Testis (tissue), 3 donors: ENCODE results near the gene HDAC7. TPM values are rescaled to one million over a fixed set of nuclear protein-coding genes. Genes with fewer than 3 reads are reported as not detected.
A peak's percentile ranks its signal among the peaks of the same experiment; 100 is the strongest.

Experiments
- DNase-seq: peaks from one replicate; pipeline ENCODE4 v3.0.0-alpha.2; 2019
- H3K27ac ChIP-seq, 2 donors: fragments of 200-600 bp; sonication (generic); one replicate each; pipeline ENCODE4 v1.5.1; 2019
- H3K27me3 ChIP-seq: fragments of 200-600 bp; sonication (generic); one replicate; pipeline ENCODE4 v1.5.1; 2019
- H3K36me3 ChIP-seq: fragments of 200-600 bp; sonication (generic); one replicate; pipeline ENCODE4 v1.5.1; 2017; ENCODE audit warnings: low read depth; ENCODE audit errors: missing control alignments
- H3K4me1 ChIP-seq: fragments of 200-600 bp; sonication (generic); one replicate; pipeline ENCODE4 v1.5.1; 2019
- H3K4me3 ChIP-seq, 2 donors: fragments of 200-600 bp; sonication (generic); one replicate each; pipeline ENCODE4 v1.5.1; 2017 to 2019
- H3K9me3 ChIP-seq: fragments of 200-600 bp; sonication (generic); one replicate; pipeline ENCODE4 v1.5.1; 2017
- POLR2A ChIP-seq: fragments of 450-650 bp; IDR thresholded peaks from one replicate; pipeline ENCODE4 v1.6.1; 2017; ENCODE audit warnings: antibody characterized with exemption, mild to moderate bottlenecking, moderate library complexity
- WGBS, 2 donors: methylation state at CpG; one replicate each; pipeline ENCODE4 v1.1.5; 2018; 5-methylcytosine and 5-hydroxymethylcytosine counted together
- intact Hi-C: fragments of 100-400 bp; cut with DNase I; formaldehyde crosslinking; loops from one replicate; pipeline ENCODE4 v1.15.1; 2023; ENCODE audit warnings: low total_unique reads
- polyA plus RNA-seq: library from polyadenylated mRNA; stranded (reverse); fragments of 350-450 nt; fragmentation: Illumina TruSeq; extraction: RNeasy Lipid Tissue Mini Kit (QIAGEN cat#74804); gene quantifications from one replicate; pipeline ENCODE4 v1.2.3, GENCODE V29; 2014; ENCODE audit warnings: low read depth, low replicate concordance; ENCODE audit not compliant: insufficient read depth
- total RNA-seq, 2 donors: library from RNA; depleted of rRNA; stranded (reverse); fragments of >200 nt; gene quantifications; one replicate each; pipeline ENCODE4 v1.2.3, GENCODE V29; 2016
- TF ChIP-seq, protein P1 (sequence below), 3 experiments: fragments of 450-650 bp in 2 of 3; fragments of 200-600 bp in 1 of 3; sonication (generic) in 1 of 3; IDR thresholded peaks; one replicate each; pipeline ENCODE4 v1.5.1; 2016 to 2019; ENCODE audit warnings: antibody characterized with exemption in 3 of 3, mild to moderate bottlenecking in 2 of 3, moderate library complexity in 1 of 3

Gene HDAC7
- total and polyA plus RNA-seq, 3 donors from 2014 or later: 28.2 to 70.0 (median 39.9) TPM

- no peak for TF ChIP-seq POLR2A
- TF ChIP-seq, protein P1, sequence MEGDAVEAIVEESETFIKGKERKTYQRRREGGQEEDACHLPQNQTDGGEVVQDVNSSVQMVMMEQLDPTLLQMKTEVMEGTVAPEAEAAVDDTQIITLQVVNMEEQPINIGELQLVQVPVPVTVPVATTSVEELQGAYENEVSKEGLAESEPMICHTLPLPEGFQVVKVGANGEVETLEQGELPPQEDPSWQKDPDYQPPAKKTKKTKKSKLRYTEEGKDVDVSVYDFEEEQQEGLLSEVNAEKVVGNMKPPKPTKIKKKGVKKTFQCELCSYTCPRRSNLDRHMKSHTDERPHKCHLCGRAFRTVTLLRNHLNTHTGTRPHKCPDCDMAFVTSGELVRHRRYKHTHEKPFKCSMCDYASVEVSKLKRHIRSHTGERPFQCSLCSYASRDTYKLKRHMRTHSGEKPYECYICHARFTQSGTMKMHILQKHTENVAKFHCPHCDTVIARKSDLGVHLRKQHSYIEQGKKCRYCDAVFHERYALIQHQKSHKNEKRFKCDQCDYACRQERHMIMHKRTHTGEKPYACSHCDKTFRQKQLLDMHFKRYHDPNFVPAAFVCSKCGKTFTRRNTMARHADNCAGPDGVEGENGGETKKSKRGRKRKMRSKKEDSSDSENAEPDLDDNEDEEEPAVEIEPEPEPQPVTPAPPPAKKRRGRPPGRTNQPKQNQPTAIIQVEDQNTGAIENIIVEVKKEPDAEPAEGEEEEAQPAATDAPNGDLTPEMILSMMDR (IDR thresholded peaks at IDR 0.05): peak; percentile 16 to 64 (median 50)
- Histone ChIP-seq H3K4me3 (peak within 1 kb of the TSS; percentile 56 to 70), H3K4me1 (peaks cover 42% of the 10 kb centered on the region), H3K9me3 (no peaks in the 10 kb centered on the region), H3K27ac (peak within 1 kb of the TSS; percentile 53 to 71), H3K36me3 (no peaks in the 10 kb centered on the region), H3K27me3 (no peaks in the 10 kb centered on the region)
- DNase-seq: peak; percentile 84
- WGBS, 2 donors: 2 to 4% methylated on average over 37 to 57 of the region's 57 CpGs
- intact Hi-C loops: no loop called here
Measured at GRCh38 chr12:47758834-47759690, 60.6 kb downstream of the HDAC7 start, which contains the start of gene RAPGEF3. Gene RAPGEF3, minus strand, starts transcription at chr12:47758880. Its CDS starts 324 bp downstream, at chr12:47758556.

DNA sequence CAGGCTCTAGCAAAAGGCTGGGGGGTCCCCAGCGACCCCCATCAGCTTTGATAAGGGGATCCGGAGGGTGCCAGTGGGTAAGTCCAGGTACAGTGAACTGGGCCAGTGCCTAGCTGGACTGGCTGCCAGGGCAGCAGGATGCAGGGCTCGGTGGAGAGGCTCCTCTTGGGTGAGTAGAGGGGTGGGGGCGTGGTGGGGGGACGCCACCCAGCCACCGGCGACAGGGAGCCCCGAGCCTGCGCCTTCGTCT lies 61.2 kb downstream of the HDAC7 start:
- H3K36me3 ChIP-seq: no peaks in the 10 kb centered on the region
- no peak for DNase-seq
- H3K9me3 ChIP-seq: no peaks in the 10 kb centered on the region
- intact Hi-C loops: no loop called here
- peak overlapping the region; percentile 53 to 71 for H3K27ac ChIP-seq
- H3K4me1 ChIP-seq: peaks cover 44% of the 10 kb centered on the region
- TF ChIP-seq, protein P1 (IDR thresholded peaks at IDR 0.05): no peak
- TF ChIP-seq POLR2A: no peak
- 3 to 7% methylated on average over 2 to 10 of the region's 10 CpGs for WGBS, 2 donors
- H3K27me3 ChIP-seq: no peaks in the 10 kb centered on the region
- H3K4me3 ChIP-seq: peak overlapping the region; percentile 56 to 70

GRCh38 chr12:47757840-47758583 lies 61.7 kb downstream of the HDAC7 start:
- Histone ChIP-seq H3K27me3 (no peaks in the 10 kb centered on the region), H3K36me3 (no peaks in the 10 kb centered on the region), H3K4me1 (peaks cover 44% of the 10 kb centered on the region), H3K27ac (peak overlapping the region; percentile 53 to 71), H3K4me3 (peak overlapping the region; percentile 56 to 70), H3K9me3 (no peaks in the 10 kb centered on the region)
- TF ChIP-seq, protein P1 (IDR thresholded peaks at IDR 0.05): no peak
- TF ChIP-seq POLR2A: no peak
- intact Hi-C loops: no loop called here
- WGBS, 2 donors: 4 to 27% methylated on average over 5 to 20 of the region's 20 CpGs
- no peak for DNase-seq

DNA sequence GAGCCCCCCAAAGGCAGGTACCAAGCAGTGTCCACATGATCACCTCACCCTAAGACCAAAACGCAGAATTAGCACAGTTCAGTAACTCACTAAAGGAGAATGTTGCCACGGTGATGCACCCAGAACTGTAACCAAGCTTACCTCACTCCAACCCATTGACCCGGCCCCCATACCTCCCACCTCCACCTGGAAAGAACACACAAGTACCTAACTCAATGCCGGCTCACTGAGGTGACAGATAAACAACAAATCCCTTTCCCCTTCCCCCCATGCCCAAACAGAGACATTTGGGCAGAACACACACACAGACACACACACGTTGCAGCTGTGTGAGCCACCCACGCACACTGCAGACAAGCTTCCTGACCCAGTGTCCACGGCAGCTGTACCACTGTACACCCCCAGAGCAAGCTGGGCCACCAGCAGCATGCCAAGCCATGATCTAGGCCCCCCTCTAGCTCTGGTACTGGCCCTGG lies 62.3 kb downstream of the HDAC7 start:
- Histone ChIP-seq H3K27ac (peak overlapping the region; percentile 24 to 71), H3K9me3 (no peaks in the 10 kb centered on the region), H3K27me3 (no peaks in the 10 kb centered on the region), H3K4me1 (peaks cover 43% of the 10 kb centered on the region), H3K36me3 (no peaks in the 10 kb centered on the region), H3K4me3 (peak overlapping the region; percentile 56 to 70)
- 44 to 62% methylated on average over 7 of the region's 7 CpGs for WGBS, 2 donors
- intact Hi-C loops: no loop called here
- no peak for DNase-seq
- no peak for TF ChIP-seq POLR2A
- TF ChIP-seq, protein P1 (IDR thresholded peaks at IDR 0.05): no peak
